GM18505 (cell line): ENCODE measurements around the gene ZNF480.
A peak's percentile ranks its signal among the peaks of the same experiment; 100 is the strongest.

ENCODE experiments used
- ATAC-seq: cut with Tn5 transposase; IDR thresholded peaks from one replicate; pipeline ENCODE4 v1.9.1; 2021; ENCODE audit not compliant: unreplicated experiment
- POLR2A ChIP-seq: IDR thresholded peaks from 4 replicates; pipeline ENCODE4 v1.6.1; 2011; ENCODE audit warnings: borderline replicate concordance; ENCODE audit not compliant: insufficient read depth, insufficient read length; ENCODE audit errors: extremely low read depth

Gene ZNF480

DNA sequence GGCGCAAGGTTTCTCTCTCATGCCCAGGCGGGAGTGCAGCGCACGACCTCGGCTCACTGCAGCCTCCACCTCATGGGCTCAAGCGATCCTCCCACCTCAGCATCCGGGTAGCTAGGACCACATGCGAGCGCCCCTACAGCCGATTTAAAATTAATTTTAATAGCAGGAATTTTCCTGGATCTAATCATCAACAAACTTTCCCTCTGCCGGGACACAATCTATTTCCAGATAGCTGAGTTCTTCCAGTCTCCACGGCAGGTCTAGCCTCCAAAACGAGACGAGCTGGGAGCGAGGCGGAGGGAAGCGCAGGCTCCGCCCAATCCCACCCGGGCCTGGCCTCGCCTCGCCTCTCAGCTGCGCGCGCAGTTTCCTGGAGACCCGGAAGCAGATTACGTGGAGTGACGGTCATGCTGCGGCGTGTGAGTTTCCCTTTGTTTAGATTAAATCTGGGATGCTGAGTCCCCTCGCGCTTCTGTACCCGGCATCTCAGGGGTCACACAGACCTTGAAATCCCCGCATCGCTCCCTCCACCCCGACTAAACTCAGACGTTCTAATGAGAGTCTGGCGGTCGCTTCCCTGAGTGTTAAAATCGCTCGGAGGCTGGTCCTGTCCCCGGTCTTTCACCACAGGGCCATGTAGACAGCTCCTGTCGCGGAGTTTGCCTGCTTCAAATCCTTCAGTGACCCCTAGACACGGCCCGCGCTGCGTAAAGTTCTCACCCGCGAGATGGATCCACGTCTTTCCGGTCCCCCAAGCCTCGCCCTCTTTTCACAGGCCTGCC lies 72.8 kb downstream of the ZNF480 start, which contains the start of gene ZNF880:
ZNF880 (plus strand) TSS at position 365 of the 782 bp plus-strand sequence; CDS start at position 408, 43 bp downstream.
- TF ChIP-seq POLR2A: peak; percentile 75
- peak; percentile 73 for ATAC-seq

DNA sequence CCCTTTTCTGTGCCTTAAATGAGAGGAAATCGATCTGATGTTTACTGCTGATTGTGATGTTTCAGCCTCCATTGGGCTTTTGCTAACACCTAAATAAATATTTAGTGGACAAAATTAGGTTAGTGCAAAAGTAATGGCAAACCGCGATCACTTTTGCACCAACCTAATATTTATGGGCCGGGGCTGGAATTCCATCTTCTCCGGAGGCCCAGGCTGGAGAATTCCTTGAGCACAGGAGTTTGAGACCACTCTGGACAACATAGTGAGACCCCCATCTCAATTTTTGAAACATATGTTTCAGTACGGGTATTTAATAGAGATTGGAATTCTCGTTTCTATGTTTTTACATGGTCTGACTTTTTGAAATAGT lies 73.4 kb downstream of the ZNF480 start:
- no peak for ATAC-seq
- TF ChIP-seq POLR2A: no peak
